NCI-H226 (cell line): ENCODE data around the gene PTPRN2.

Experiments
- DNase-seq: peaks from one replicate; pipeline ENCODE4 v3.0.0-alpha.2; 2015

Gene PTPRN2

DNA sequence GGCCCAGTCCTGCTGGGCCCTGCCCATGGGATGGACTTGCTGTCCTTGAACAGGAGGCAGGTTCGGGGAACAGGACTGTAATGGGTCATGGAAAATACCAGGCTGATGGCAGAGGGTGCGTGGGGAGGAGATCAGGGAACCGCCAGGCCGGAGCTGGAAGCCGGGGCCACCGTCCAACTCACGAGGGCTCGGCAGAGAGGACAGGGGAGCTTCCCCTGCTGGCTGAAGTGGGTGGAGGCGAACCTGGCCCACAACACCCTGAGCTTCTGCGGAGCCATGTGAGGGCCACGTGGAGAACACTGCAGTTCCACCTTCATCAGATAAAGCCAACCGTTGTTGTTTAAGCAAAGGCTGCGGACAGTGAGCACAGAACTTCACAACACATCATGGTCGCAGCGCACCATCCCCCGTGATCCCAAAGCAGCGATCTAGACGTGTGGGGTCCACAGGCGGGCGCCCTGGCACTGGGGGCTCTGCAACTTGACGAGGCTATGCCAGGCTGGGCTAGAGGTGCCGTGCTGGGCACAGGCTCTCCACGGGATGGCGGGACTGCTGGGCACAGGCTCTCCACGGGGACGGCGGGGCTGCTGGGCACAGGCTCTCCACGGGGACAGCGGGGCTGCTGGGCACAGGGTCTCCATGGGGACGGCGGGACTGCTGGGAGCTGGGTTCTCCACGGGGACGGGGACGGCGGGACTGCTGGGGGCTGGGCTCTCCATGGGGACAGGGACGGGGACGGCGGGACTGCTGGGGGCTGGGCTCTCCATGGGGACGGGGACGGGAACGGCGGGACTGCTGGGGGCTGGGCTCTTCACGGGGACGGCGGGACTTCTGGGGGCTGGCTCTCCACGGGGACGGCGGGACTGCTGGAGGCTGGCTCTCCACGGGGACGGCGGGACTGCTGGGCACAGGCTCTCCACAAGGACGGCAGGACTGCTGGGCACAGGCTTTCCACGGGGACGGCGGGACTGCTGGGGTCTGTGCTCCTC lies 777.5 kb downstream of the PTPRN2 start:
- no peak for DNase-seq

DNA sequence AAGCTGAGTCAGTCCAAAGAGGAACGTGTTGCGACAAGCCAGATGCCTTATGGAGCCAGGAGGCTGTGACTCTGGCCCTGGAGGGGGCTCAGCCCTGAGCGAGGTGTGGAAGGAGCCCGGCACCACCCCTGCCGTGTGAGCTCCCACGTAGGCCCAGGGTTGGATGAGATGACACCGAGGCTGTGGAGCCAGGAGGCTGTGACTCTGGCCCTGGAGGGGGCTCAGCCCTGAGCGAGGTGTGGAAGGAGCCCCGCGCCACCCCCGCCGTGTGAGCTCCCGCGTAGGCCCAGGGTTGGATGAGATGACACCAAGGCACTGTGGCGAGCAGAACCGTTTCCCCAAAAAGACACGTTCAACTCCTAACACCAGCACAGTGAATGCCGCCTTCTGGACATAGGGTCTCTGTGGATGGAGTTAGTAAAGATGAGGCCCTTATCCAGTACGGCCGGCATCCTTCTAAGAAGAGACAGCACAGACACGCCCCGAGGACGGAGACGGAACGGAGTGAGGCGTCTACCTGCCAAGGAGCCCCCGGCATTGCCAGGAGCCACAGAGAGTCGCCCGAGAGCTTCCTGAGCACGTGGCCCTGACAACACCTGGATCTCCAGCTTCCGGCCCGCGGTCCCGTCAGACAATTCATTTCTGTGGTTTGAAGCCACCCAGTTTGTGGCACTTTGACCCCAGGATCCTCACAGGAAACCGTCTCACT lies 778.3 kb downstream of the PTPRN2 start:
- no peak for DNase-seq

DNA sequence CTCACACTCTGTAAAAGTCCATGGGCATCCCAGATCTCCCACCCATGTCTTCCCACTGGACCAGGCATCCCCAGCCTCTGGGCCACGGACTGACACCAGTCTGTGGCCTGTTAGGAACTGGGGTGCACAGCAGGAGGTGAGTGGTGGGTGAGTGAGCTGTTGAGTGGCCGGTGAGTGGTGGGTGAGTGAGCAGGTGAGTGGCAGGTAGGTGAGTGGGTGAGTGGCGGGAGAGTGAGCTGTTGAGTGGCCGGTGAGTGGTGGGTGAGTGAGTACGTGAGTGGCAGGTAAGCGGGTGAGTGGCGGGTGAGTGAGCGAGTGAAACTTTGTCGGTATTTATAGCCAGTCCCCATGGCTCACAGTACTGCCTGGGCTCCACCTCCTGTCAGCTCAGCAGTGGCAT lies 779.6 kb downstream of the PTPRN2 start:
- no peak for DNase-seq

DNA sequence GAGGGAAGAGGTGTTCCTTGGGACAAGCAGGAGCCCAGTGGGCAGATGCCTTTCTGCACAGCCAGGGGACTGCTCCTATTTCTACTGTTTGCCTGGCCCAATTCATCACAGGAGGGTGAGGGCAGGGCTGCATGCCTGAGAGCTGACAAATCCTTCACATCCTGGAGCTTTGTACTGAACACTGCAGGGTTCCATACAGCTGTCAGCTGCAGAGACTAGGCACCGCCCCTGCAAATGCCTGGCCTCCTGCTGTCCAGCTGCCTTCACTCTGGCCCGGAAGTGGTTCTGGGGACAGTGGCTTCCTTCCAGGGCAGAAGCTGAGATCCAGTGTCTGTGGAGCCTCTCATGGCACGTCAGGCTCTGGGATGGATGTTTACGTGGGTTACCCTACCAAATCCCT lies 780.1 kb downstream of the PTPRN2 start:
- no peak for DNase-seq

DNA sequence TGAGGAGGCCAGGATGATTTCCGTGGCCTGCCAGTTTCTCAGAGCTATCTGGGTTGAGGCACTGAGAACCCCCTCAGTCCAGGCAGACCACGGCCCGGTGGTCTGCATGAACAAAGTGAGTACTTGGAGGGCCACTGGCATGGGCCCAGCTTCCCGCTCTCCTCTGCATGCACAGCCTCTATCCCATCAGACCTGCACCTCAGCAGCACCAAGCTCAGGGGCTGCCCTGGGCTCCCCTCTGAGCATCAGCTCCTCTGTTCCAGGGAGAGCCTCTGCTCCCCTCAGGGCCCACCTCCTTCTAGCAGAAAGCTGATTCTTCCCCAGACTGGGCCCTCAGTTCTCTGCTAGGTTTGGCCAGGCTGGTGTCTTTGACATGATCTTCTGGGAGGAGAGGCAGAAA lies 780.9 kb downstream of the PTPRN2 start:
- no peak for DNase-seq

DNA sequence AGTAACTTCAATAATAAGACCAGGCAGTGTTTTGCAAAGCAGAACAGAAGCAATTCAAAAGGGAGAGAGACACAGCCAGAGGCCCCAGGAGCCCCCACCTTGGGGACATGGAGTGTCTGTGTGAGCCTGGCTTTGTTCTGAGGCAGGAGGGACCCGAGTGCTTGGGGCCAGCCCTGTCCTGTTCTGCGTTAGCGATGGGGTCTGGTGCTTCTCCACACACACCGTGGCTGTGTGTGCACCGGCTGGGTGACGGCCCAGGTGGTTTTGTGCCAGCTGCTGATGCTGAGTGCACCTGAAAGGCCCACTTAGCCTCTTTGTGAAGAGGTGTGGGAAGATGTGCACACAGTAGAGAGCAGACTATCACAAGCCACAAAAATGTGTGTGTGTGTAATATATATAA lies 781.9 kb downstream of the PTPRN2 start:
- no peak for DNase-seq

DNA sequence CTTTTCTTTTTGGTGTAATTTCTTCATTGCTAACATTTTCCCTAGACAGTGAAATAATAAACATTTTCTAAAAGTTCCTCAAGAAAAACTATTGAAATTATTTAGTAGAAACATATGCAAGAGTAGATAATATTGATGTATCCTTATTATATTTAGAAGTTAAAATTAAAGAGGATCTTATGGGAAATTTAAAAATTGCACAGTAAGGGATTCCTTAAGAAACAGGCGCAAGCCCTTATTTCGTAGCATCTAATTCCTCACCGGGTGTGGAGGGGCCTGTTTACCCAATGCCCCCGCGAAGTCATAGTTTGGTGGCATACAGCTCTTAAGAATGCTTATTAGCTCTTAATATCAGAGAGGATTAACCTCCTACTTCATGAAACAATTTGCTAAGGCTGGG lies 783.7 kb downstream of the PTPRN2 start:
- no peak for DNase-seq

DNA sequence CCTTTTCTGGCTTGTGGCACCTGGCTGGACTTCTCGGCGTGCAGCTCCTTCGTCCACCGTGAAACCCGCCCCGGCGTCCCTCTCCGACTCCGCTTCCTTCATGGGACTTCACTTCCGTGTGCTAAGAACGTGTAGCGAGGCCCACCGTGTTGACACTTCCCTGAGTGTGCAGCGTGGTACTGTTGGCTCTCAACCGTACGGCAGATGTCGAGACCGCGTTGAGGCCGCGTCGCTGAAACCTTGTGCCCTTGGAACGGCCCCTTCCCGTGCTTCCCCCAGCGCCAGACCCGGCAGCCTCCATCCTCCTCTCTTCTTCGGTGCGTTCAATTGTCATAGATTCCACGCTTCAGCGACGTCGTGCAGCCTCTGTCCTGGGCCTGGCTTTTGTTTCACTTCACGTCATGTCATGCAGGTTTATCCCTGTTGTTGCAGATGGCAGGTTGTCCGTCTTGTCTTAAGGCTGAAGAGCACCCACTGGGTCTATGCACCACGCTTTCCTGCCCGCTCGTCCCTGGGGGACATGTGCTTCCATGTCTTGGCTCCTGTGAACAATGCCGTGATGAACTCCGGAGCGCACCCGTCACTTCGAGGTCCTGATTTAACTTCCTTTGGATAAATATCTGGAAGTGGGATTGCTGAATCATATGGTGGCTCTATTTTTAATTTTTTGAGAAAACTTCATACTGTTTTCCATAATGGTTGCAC lies 785.5 kb downstream of the PTPRN2 start:
- no peak for DNase-seq

DNA sequence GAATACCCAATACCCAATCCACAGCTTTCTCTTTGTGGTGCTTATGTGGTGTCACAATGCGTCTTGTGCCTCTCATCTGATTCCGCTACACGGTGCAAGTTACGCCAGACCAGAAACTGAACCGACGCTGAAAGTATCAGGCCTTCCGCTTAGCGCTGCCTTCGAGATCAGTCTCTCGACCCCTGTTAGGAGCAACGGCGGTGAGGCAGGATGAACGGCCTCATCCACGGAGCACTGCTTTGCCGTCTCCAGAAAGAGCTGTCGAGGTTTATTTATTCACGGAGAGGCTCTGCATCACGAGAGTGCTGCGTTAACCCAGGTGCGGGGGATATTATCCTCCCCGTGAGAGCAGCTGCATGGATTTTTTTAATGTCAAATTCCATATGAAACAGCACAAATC lies 786.5 kb downstream of the PTPRN2 start:
- DNase-seq = no peak

DNA sequence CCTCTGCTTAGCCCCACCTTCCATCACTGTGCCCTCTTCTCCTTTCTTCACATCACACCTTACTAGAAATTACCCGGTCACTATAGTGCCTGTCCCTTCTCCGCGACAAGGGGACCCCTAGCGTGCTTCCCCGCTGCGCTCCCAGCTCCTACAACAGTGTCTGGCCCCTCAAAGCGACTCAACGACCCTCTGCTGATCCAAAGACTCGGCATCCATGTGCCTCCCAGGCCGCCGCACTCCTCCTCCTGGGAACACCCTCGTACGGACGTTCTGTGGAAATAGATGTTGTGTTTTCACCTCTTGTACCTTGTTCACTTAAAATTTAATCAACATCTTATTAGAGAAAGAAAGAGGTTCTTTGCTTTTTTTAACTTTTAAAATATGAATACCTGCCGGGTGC lies 787.3 kb downstream of the PTPRN2 start:
- DNase-seq = no peak

DNA sequence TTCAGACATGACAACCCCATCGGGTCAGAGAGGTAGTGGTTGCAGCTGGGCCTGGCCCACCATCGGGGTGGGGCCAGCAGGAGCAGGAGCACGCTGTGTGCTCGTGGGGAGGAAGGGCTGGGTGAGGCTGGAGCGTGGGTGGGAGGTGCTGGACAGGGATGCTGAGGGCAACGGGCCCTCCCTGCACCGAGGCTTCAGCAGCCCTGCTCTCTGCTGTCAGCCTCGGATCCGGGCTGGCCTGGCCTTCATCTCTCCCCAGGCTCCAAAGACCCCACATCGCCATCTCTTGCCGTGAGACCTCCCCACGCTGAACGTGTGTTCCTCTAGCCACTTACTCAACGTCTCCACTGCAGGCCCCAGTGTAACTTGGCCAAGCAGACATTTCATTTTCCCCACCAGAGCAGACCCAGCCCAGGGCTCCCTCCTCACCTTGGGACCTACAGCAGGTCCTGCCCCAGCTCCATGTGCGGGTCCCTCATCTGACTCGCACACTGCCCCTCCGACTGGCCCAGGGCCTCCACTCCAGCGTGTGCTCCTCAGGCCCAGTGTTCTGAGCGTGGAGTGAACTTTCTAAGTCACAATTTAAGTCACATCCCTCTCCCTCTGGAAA lies 788.4 kb downstream of the PTPRN2 start:
- DNase-seq = no peak

DNA sequence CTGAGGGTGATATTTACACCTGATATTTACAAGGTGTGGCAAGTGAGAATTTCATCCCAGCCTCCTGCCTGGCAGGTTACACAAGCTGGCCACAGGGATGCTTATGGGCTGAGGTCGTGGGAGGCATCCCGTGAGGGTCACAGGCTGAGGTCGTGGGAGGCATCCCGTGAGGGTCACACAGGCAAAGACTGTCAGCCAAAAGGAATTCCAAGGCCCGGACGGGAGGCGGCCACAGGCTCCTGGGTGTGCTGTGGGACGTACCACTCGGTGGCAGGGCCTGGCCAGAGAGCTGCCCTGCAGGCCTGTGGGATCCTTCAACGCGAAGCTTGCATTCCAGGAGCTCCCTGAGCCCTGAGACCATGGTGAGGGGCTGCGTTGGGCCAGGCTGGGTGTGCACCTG lies 790.3 kb downstream of the PTPRN2 start:
- DNase-seq = no peak

DNA sequence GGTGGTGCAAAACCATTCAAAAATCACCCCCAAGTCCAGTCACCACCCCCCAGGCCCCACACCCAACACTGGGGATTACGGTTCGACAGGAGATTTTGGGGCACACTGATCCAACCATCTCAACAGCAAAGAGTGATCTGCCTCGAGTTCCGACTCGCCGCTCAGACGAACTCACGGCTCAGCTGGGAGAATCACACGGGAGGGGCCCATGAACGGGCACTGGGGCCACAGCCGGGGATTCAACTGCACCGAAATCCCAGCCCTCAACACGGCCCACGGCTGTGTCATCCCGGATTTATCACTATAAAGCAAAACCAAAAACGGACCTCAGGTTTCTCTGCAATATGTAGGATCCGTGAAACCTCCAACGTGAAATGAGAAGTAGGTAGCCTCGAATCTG lies 790.8 kb downstream of the PTPRN2 start:
- DNase-seq = no peak

DNA sequence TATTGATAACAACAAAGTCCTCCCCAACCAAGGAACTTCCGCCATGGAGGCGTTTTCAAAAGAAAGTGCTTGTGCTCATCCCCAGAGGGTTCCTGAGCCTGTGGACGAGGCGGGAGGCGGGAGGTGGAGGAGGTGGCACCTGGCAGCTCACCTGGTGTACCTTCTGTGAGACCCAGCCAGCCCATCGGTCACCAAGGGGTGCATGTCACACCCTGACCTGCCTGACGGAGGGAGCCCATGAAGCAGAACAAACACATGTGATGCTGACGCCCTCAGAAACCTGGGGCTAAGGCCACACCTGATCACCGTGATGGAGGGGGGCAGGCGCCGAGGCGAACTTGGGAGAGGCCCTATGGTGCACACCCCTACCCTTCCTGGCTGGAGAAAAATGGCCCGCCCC lies 792.0 kb downstream of the PTPRN2 start:
- no peak for DNase-seq

DNA sequence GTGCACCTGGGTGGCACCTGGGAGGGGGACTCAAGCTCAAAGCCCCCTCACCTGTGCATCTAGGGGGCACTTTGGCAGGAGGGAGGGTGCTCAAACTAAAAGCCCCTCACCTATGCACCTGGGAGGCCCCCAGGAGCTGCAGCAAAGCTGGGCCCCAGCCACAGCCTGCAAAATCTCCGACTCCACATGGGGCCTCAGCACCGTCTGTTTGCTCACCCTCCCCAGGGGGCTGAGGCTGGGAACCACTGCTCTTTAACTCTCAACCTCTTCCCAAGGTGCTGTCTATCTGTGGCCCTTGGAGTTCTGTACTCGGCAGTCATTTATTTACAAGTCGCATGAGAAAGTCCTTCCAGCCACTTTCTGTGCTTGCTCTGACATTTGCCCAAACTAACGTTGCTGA lies 792.4 kb downstream of the PTPRN2 start:
- DNase-seq = no peak

DNA sequence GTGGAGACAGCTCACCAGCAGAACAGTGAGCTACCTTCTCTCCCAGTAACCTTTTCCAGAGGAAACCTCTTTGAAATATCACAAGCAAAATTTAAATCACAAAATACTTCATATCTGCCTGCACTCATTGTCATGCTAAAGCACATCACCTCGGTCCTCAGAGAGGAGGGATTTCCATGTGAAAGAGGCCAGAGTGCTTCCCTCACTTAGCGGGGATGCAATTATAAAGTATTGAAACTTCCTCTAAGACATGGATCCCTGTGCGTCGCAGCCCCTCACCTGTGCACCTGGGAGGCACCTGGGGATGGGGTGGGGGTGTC lies 792.9 kb downstream of the PTPRN2 start:
- DNase-seq = no peak

DNA sequence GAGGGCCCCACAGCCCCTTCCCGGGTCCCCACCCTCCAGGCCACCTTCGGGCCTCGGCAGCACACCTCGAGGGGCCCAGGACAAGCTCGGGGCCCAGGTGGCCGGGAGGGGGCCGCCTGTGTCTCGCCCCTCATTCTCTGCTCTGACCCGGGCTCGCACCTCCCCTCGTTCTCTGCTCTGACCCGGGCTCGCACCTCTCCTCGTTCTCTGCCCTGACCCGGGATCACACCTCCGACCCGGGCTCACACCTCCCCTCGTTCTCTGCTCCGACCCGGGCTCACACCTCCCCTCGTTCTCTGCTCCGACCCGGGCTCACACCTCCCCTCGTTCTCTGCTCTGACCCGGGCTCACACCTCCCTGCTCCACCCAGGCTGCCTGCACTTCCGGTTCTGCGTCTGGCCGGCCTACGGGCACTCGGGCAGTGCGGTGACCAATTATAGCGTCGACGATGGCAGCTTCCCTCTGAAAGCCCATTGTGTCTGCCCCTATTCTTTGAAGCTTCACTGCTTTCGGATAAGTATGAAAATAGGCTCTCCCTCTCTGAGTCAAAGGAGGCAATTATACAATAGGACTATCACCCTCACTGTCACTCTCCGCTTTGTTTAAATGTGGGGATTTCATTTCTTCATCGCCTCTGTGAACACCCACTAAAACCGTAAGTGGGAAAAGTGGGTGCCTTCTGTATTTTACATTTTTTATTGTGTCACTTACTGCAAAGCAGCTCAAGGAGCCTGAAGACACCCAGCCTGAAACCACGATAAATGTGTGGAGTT lies 793.5 kb downstream of the PTPRN2 start:
- no peak for DNase-seq

DNA sequence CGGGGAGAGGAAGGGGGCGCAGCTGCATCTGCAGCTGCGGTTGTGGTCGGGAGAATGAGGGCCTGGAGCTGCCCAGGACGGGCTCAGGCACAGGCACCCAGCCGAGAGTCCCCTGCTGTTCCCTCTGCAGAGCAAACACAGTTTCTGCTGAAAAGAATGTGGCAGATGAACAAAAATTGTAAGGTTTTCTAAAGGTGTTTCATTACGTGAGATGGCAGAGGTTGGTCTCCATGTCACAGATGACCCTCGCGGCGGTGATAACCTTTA lies 794.6 kb downstream of the PTPRN2 start:
- DNase-seq = no peak

DNA sequence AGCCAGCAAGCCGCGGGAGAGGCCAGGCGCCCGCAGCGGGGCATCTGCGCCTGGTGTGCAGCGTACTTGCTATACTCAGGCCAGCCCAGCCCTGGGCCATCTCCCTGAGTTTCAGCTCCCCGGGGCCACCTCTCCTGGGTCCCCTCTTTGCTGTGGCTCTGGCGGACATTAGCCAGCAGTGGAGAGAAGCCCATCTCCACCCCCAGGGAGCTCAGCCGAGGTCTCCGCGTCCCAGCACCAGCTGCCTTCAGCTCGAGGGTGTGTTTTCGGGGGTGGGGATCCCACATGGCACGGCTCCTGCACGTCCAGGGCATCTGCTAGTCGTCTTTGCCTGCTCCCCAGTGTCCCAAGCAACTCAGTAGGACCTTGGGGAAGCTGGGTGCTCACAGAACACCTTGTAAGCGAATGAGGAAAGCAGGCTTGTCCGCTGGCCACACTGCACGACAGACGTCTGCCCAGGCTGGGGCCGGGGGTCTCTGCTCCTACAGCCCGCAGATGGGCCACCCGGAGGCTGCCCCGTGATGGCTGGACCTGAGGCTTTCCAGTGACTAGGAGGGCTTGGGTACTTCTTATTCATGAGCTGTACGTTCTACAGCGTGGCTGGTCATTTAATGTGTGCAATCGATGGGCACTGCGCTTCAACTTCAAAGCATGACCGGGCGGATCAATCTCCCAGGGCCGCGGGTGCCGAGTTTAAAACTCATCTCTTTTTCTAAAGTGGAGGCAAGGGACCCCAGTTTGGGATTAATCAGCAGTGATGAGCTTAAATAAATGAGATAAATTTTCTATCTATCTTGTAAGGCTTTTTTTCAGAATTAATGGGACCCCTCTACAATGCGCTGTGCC lies 795.2 kb downstream of the PTPRN2 start:
- no peak for DNase-seq

DNA sequence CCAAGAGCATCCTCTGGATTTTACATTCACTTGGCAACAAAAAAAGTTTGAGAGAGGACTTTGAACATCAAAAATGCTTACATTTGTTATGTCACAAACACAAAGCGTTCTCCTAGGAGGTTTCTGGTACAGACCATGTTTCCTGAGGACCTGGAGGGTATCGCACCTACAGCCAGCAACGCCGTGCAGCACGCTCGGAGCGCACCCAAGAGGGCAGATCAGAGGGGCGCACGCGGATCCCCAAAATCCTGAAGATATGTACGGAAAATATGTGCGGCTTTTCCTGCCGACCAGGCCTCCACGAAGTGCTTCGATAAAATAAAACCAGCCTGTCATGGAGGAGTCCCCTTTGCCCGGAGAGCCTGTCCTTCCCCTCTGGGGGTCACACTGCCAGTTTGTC lies 796.0 kb downstream of the PTPRN2 start:
- DNase-seq = no peak

DNA sequence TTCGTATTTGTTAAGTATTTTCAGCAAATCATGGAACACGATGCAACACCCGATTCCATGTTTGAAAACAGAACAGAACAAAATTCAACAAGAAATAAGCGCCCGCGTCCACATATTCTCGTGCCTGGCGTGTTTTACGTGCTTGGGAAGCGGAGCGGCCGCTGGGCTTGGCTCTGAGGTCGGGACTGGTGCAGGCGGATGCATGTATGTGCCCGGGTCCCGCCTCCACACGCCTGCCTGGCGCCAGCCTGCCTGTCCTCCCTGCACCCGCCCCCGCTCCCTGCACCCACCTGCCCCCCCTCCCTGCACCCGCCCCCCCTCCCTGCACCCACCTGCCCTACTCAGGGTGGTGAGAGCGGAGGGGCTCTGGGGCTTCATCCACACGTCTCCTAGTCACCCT lies 796.4 kb downstream of the PTPRN2 start:
- no peak for DNase-seq

DNA sequence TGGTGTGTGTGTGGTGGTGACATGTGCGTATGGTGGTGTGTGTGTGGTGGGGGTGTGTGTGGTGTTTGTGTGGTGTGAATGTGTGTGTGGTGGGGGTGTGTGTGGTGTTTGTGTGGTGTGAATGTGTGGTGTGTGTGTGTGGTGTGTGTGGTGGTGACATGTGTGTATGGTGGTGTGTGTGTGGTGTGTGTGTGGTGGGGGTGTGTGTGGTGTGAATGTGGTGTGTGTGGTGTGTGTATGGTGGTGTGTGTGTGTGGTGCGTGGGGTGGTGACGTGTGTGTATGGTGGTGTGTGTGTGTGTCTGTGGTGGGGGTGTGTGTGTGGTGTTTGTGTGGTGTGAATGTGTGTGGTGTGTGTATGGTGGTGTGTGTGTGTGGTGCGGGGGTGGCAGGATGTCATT lies 797.7 kb downstream of the PTPRN2 start:
- no peak for DNase-seq
